HepG2 (cell line): ENCODE results near the gene HOXD12. TPM values are rescaled to one million over a fixed set of nuclear protein-coding genes. Genes with fewer than 3 reads are reported as not detected.

Experiments
- ATAC-seq: fragments of 200-7000 bp; cut with Tn5 transposase; 3 replicates; pipeline ENCODE4 v1.9.1; 2020; ENCODE audit warnings: mild to moderate bottlenecking, moderate library complexity
- BruUV-seq: library from RNA; stranded (reverse); fragments of 400-500 nt; replicated peaks from 2 replicates; lab custom pipeline; 2021; lab: Mats Ljungman, UMichigan
- CTCF ChIA-PET: fragments of 300-600 bp; formaldehyde crosslinking; extraction: SDS; loops from one replicate; lab custom pipeline; 2021; ENCODE audit warnings: low total read pairs, inconsistent platforms, low intra/inter-chr PET ratio; lab: Yijun Ruan, JAX
- POLR2A ChIA-PET: fragments of 350-600 bp; sonication (Branson Sonifier 250); formaldehyde crosslinking; loops from one replicate; lab custom pipeline; 2020; ENCODE audit warnings: antibody characterized with exemption, inconsistent platforms; lab: Yijun Ruan, JAX
- DNase-seq: peaks from one replicate; pipeline ENCODE4 v3.0.0-alpha.2; 2015; ENCODE audit warnings: low spot score
- FAIRE-seq: peaks from 3 replicates; lab custom pipeline; 2011; peaks lifted over from hg19 to GRCh38; lab: Jason Lieb, UNC
- H2AFZ ChIP-seq: one replicate; pipeline ENCODE4 v1.6.1; 2011; ENCODE audit warnings: low read length, inconsistent platforms
- H3K27ac ChIP-seq: fragments of 300-600 bp; 3 replicates; pipeline ENCODE4 v1.8.0; 2011; ENCODE audit warnings: mixed run types, mild to moderate bottlenecking, mixed read lengths, low read length, inconsistent platforms; ENCODE audit not compliant: insufficient read depth; ENCODE audit errors: extremely low read length
- H3K27me3 ChIP-seq, 2 experiments: fragments of 200-600 bp in 1 of 2; 2 replicates in 1 of 2; 3 replicates in 1 of 2; pipeline versions ENCODE4 v1.6.0 to v1.8.0; 2011; ENCODE audit warnings: low read length in 2 of 2, mild to moderate bottlenecking in 2 of 2, moderate library complexity in 2 of 2, inconsistent platforms in 1 of 2; ENCODE audit not compliant: insufficient read depth in 2 of 2, control insufficient read depth in 1 of 2
- H3K36me3 ChIP-seq, 2 experiments: fragments of 200-600 bp in 1 of 2; replicated peaks in 1 of 2; 2 replicates in 1 of 2; 3 replicates in 1 of 2; pipeline versions ENCODE4 v1.5.1 to v1.8.0; 2011; ENCODE audit warnings: low read length in 2 of 2, inconsistent platforms in 1 of 2; ENCODE audit not compliant: insufficient read depth in 2 of 2, control insufficient read depth in 1 of 2
- H3K4me1 ChIP-seq: 2 replicates; pipeline ENCODE4 v1.5.1; 2012; ENCODE audit warnings: low read length, inconsistent platforms; ENCODE audit not compliant: insufficient read depth
- H3K4me2 ChIP-seq: 2 replicates; pipeline ENCODE4 v1.6.0; 2011; ENCODE audit warnings: low read depth, low read length, inconsistent platforms
- H3K4me3 ChIP-seq, 3 experiments: fragments of 200-600 bp in 1 of 3; sonication (generic), shearing (Covaris generic) in 1 of 3; replicated peaks in 1 of 3; 2 replicates each; pipeline ENCODE4 v1.5.1; 2011 to 2016; ENCODE audit warnings: low read length in 3 of 3, inconsistent platforms in 2 of 3, low read depth in 2 of 3, mild to moderate bottlenecking in 2 of 3, control low read depth in 1 of 3, mixed read lengths in 1 of 3; ENCODE audit not compliant: insufficient read depth in 1 of 3
- H3K79me2 ChIP-seq: one replicate; pipeline ENCODE4 v1.6.1; 2011; ENCODE audit warnings: low read length, inconsistent platforms; ENCODE audit not compliant: insufficient read depth
- H3K9ac ChIP-seq: 2 replicates; pipeline ENCODE4 v1.6.0; 2011; ENCODE audit warnings: mild to moderate bottlenecking, low read depth, low read length, inconsistent platforms; ENCODE audit not compliant: insufficient read depth
- H3K9me3 ChIP-seq: 2 replicates; pipeline ENCODE4 v1.5.1; 2012; ENCODE audit warnings: mild to moderate bottlenecking, low read length
- H4K20me1 ChIP-seq: 2 replicates; pipeline ENCODE4 v1.6.0; 2011; ENCODE audit warnings: inconsistent platforms, mild to moderate bottlenecking, low read length, moderate library complexity; ENCODE audit not compliant: insufficient read depth
- ATRX ChIP-seq: sonication (generic); formaldehyde crosslinking; IDR thresholded peaks from 2 replicates; pipeline ENCODE4 v1.4.0; 2020; ENCODE audit warnings: missing genetic modification reagents, borderline replicate concordance
- DNMT3B ChIP-seq: conservative IDR thresholded peaks from 2 replicates; pipeline ENCODE4 v1.6.1; 2016; ENCODE audit warnings: missing biosample characterization, control low read depth
- GATAD1 ChIP-seq: IDR thresholded peaks from 2 replicates; pipeline ENCODE4 v1.6.1; 2016; ENCODE audit warnings: missing genetic modification reagents, missing compliant biosample characterization
- MIXL1 ChIP-seq: IDR thresholded peaks from 2 replicates; pipeline ENCODE4 v1.6.1; 2016
- RNF2 ChIP-seq: fragments of 450-650 bp; conservative IDR thresholded peaks from 2 replicates; pipeline ENCODE4 v1.6.1; 2016; ENCODE audit warnings: low read depth
- SKI ChIP-seq: fragments of 450-650 bp; IDR thresholded peaks from one replicate; pipeline ENCODE4 v1.6.1; 2018; ENCODE audit warnings: mild to moderate bottlenecking; ENCODE audit not compliant: partially characterized antibody
- SP5 ChIP-seq: IDR thresholded peaks from 2 replicates; pipeline ENCODE4 v1.6.1; 2016; ENCODE audit warnings: low read depth, borderline replicate concordance
- ZFP62 ChIP-seq: sonication (generic); formaldehyde crosslinking; IDR thresholded peaks from 2 replicates; pipeline ENCODE4 v1.4.0; 2020; ENCODE audit warnings: missing genetic modification reagents
- ZNF142 ChIP-seq: sonication (generic); formaldehyde crosslinking; IDR thresholded peaks from 2 replicates; pipeline ENCODE4 v1.4.0; 2020; ENCODE audit warnings: missing genetic modification reagents
- ZNF329 ChIP-seq: sonication (generic); formaldehyde crosslinking; IDR thresholded peaks from 2 replicates; pipeline ENCODE4 v1.9.0; 2021; ENCODE audit warnings: low read depth, mild to moderate bottlenecking, missing genetic modification reagents
- ZNF605 ChIP-seq: sonication (generic); formaldehyde crosslinking; IDR thresholded peaks from 2 replicates; pipeline ENCODE4 v1.8.0; 2022; ENCODE audit warnings: mild to moderate bottlenecking, missing genetic modification reagents
- WGBS: methylation state at CpG from one replicate; pipeline ENCODE4 v1.1.6; 2017; ENCODE audit warnings: low lambda C conversion rate; 5-methylcytosine and 5-hydroxymethylcytosine counted together
- in situ Hi-C: cut with HindIII; loops from 2 replicates; pipeline ENCODE4 v1.10.0; 2017; ENCODE audit warnings: low pct_unique_long_range_greater_than_20kb; ENCODE audit not compliant: extremely low pct_ligation_motif_present
- intact Hi-C: fragments of 100-400 bp; cut with micrococcal nuclease; formaldehyde crosslinking; loops from one replicate; pipeline ENCODE4 v1.10.0; 2022; ENCODE audit not compliant: unreplicated experiment
- polyA plus RNA-seq, 8 experiments: library from polyadenylated mRNA; depleted of rRNA in 3 of 8; stranded (reverse) in 7 of 8; unstranded in 1 of 8; fragments of >200 nt; fragmentation: Illumina TruSeq in 4 of 8; extraction: Trizol in 4 of 8; gene quantifications; 2 replicates each; pipeline versions ENCODE4 v1.2.1 to v1.2.3, GENCODE V29; 2011 to 2016; ENCODE audit warnings: low read depth in 4 of 8, missing spikeins in 1 of 8, mixed read lengths in 1 of 8; ENCODE audit not compliant: insufficient read depth in 1 of 8
- total RNA-seq, 5 experiments: library from RNA; depleted of rRNA; stranded (reverse); fragments of >200 nt; fragmentation: Illumina TruSeq; extraction: Trizol; gene quantifications; 2 replicates each; pipeline ENCODE4 v1.2.3, GENCODE V29; 2016; ENCODE audit warnings: low read depth in 1 of 5
- TF ChIP-seq, protein P1 (sequence below): IDR thresholded peaks from 2 replicates; pipeline ENCODE4 v1.6.1; 2016

HOXD12 gene
- total and polyA plus RNA-seq, 2 of the 13 experiments (the other 11 are each of a cell fraction or from before 2014, with no cell fraction given), result not detected

DNA sequence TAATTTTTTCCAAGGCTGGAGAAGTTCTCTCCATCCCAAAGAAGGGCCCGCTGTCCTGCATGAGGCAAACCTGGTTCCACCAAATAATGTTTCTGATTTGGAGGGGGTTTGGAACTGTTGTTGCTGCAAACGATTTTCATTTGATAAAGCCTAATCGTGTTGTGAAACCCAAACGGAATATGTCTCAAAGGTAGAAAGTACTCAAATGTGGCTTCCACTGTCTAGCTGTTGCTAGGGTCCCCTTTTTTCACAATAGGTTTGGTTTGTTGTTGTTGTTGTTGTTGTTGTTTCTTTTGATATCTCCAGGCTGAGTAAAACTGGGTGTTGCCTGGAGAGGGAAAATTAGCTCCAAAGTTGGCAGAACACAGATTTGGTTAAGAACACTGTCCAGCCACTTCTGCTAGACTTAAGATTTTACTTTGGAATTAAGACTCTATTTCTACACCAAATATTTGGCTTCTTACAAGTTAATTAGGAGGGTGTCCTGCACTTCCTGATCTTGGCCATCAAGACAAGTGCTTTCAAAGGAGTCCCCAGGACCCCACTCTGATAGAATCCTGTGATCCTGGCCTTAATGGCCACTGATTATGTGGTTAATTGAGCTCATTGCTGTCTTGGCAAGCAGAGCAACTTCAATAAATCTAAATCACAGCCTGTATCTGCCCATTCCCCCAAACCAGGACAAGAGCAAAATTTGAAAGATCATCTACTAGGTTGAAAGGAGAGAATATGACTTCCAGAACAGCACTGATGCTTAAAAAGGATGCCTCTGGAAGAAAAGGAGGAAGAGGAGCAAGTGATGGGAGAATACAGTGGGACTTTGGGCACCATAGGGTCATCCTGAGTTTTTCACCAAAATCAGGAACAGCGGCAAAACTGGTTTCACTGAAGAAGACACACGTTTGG, 10.4 kb upstream of the HOXD12 start:
- intact Hi-C loops, result loop anchor here (1.0 to 2.0 kb wide), 4 partner anchors 88 to 723 kb away; no protein-coding TSS in a partner anchor
- in situ Hi-C loops, result no loop called here
- peaks cover 25% of the 10 kb centered on the region for H3K4me1 ChIP-seq
- H3K27ac ChIP-seq, result no peak overlapping the region
- H3K9me3 ChIP-seq, result no peaks in the 10 kb centered on the region
- FAIRE-seq (no peak), DNase-seq (no peak), ATAC-seq (no peak)
- H2AFZ ChIP-seq, result no peak overlapping the region
- BruUV-seq, result no TSS peak
- ChIA-PET POLR2A (no interaction called here), CTCF (interaction anchor here (1.2 to 2.1 kb wide), 3 partner anchors 399 to 722 kb away, joined by 7 to 15 read pairs (median 14); no protein-coding TSS in a partner anchor)
- no peaks in the 10 kb centered on the region for H3K79me2 ChIP-seq
- peaks cover 21 to 94% of the 10 kb centered on the region in 2 experiments for H3K27me3 ChIP-seq
- H3K4me3 ChIP-seq, result no peak overlapping the region
- no peak overlapping the region for H3K9ac ChIP-seq
- H3K36me3 ChIP-seq, result no peaks in the 10 kb centered on the region
- no peaks in the 10 kb centered on the region for H4K20me1 ChIP-seq
- WGBS, result 6% methylated on average over 6 of the region's 6 CpGs
- H3K4me2 ChIP-seq, result no peak overlapping the region
- 0 out of 2 replicates have a peak, but pooled peaks have one; percentile 19 for TF ChIP-seq RNF2
- TF ChIP-seq ZFP62 (CRISPR knock-in tag), result no peak
- TF ChIP-seq SKI, result no peak

- Histone ChIP-seq H3K27ac (no peak overlapping the region), H2AFZ (no peak overlapping the region), H3K79me2 (no peaks in the 10 kb centered on the region), H3K9ac (no peak overlapping the region), H3K4me1 (peaks cover 25% of the 10 kb centered on the region), H3K4me3 (no peak overlapping the region), H3K36me3 (no peaks in the 10 kb centered on the region), H3K27me3 (peaks cover 22 to 94% of the 10 kb centered on the region in 2 experiments), H3K9me3 (no peaks in the 10 kb centered on the region), H4K20me1 (no peaks in the 10 kb centered on the region), H3K4me2 (no peak overlapping the region)
- in situ Hi-C loops, result no loop called here
- DNase-seq, result no peak
- ChIA-PET POLR2A (no interaction called here), CTCF (no interaction called here)
- FAIRE-seq, result no peak
- intact Hi-C loops, result loop anchor here (2.0 kb wide), 1 partner anchor 675 kb away; no protein-coding TSS in a partner anchor
- no TSS peak for BruUV-seq
- no peak for ATAC-seq
- no peak for TF ChIP-seq ZNF329 (CRISPR knock-in tag)
- TF ChIP-seq MIXL1 (CRISPR knock-in tag), result no peak
- TF ChIP-seq SP5 (CRISPR knock-in tag), result no peak
- no peak for TF ChIP-seq ZNF142 (CRISPR knock-in tag)
- no peak for TF ChIP-seq GATAD1
- no peak for TF ChIP-seq ATRX
- TF ChIP-seq, protein P1, sequence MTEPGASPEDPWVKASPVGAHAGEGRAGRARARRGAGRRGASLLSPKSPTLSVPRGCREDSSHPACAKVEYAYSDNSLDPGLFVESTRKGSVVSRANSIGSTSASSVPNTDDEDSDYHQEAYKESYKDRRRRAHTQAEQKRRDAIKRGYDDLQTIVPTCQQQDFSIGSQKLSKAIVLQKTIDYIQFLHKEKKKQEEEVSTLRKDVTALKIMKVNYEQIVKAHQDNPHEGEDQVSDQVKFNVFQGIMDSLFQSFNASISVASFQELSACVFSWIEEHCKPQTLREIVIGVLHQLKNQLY (CRISPR knock-in tag), result no peak
- no peak for TF ChIP-seq ZNF605 (CRISPR knock-in tag)
- TF ChIP-seq DNMT3B (CRISPR knock-in tag), result no peak
Measured at GRCh38 chr2:176089843-176090395, 9.7 kb upstream of the HOXD12 start.
